ENCODE data around the gene NOXA1.
"Not testable (repeated sequence)": the region's sequence is repeated elsewhere in the genome, so short reads cannot be mapped to it uniquely, and the experiment has no call there.

The NOXA1 gene

GRCh38 chr9:137422604-137423513 is at the start of gene NOXA1, which contains the start of gene EXD3:
TSS of gene NOXA1 (plus strand) at chr9:137423393. CDS start at chr9:137423530, 137 bp downstream.
TSS of gene EXD3 (minus strand) at chr9:137423162. CDS start at chr9:137395357, 27,805 bp downstream.
- DNase-seq (ENCODE audit: low read depth in 2 of 2) = peak; percentile 92 to 94

- DNase-seq (ENCODE audit: low read depth in 2 of 2) = no peak
Observed at GRCh38 chr9:137373611-137373980, 49.6 kb upstream of the NOXA1 start.

DNA sequence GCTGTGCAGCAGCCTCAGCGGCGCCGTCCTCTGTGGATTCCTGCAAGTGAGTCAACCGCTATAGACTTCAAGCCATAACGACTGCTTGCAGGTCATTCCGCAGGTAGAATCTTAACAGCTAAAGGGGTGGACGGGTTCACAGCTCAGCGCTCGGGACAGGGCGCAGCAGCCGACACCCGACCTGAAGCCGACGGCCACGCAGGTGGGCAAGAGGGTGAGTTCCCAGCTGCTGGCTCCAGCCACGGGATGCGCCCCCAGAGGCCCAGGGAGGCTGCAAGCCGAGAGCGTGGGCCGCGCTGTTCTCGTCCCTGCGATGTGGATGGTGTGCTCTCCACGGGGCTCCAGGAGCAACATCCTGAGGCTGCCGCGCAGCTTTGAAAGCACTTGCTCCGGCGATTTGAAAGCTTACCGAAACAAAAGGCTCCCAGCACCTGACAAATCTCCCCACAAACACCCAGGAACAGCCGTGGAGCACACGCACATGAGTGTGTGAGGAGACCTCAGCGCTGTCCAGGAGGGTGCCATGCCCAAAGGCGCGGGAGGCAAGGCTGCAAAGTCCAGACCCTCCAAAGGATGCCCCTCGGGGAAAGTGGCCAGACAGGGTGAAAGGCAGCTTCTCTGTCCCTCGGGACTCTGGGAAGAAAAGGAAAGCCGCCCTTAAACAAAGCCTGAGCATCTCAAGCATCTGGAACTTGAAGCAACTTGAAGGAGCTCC is 48.9 kb upstream of the NOXA1 start:
- DNase-seq (ENCODE audit: low read depth in 2 of 2) = no peak

GRCh38 chr9:137375321-137376058 is 47.7 kb upstream of the NOXA1 start:
- no peak for DNase-seq (ENCODE audit: low read depth in 2 of 2)

DNA sequence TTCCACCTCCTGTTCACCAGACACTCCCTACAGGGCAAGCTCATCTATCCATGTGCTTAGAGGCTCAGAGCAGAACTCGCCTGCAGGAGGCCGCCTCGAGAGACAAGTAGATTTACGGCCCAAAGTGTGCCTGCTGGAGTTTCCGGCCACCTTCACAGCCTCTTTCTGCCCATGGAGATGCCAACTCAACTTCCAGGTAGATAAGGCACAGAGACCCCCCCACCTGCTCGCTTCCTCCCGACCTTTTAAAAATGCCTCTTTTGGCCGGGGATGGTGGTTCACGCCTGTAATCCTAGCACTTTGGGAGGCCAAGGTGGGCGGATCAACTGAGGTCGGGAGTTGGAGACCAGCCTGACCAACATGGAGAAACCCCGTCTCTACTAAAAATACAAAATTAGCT is 46.8 kb upstream of the NOXA1 start:
- DNase-seq (ENCODE audit: low read depth in 2 of 2) = no peak

DNA sequence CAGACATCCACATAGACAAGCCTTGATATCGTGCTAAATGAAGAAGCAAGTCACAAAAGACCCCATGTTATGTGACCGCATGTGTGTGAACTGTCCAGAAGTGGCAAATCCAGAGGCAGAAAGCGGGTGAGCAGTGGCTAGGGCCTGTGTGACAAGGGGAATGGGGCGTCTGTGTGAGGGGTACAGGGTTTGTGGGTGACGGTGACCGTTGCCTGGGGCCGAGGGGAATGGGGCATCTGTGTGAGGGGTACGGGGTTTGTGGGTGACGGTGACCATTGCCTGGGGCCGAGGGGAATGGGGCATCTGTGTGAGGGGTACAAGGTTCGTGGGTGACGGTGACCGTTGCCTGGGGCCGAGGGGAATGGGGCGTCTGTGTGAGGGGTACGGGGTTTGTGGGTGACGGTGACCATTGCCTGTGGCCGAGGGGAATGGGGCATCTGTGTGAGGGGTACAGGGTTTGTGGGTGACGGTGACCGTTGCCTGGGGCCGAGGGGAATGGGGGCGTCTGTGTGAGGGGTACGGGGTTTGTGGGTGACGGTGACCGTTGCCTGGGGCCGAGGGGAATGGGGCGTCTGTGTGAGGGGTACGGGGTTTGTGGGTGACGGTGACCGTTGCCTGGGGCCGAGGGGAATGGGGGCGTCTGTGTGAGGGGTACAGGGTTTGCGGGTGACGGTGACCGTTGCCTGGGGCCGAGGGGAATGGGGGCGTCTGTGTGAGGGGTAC is 44.3 kb upstream of the NOXA1 start:
- DNase-seq (ENCODE audit: low read depth in 2 of 2) = not testable (repeated sequence)

GRCh38 chr9:137379761-137380161 is 43.4 kb upstream of the NOXA1 start:
- no peak for DNase-seq (ENCODE audit: low read depth in 2 of 2)

- DNase-seq (ENCODE audit: low read depth in 2 of 2) = no peak
Observed at GRCh38 chr9:137380171-137380570, 43.0 kb upstream of the NOXA1 start.

DNA sequence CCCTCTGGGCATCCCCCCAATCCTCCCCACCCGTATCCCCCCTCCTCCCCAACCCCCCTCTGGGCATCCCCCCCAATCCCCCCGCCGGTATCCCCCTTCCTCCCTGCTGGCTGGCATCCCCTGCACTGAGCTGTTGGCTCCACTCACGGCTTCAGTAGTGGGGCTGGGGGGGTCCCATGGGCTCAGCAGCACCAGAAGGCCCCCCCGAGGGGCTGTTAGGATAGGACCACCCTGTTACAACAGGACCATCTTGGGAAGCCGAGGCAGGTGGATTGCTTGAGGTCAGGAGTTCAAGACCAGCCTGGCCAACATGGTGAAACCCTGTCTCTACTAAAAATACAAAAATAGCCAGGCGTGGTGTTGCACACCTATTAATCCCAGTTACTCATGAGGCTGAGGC is 42.6 kb upstream of the NOXA1 start:
- no peak for DNase-seq (ENCODE audit: low read depth in 2 of 2)

- no peak for DNase-seq (ENCODE audit: low read depth in 2 of 2)
Observed at GRCh38 chr9:137381501-137382443, 41.4 kb upstream of the NOXA1 start.

DNA sequence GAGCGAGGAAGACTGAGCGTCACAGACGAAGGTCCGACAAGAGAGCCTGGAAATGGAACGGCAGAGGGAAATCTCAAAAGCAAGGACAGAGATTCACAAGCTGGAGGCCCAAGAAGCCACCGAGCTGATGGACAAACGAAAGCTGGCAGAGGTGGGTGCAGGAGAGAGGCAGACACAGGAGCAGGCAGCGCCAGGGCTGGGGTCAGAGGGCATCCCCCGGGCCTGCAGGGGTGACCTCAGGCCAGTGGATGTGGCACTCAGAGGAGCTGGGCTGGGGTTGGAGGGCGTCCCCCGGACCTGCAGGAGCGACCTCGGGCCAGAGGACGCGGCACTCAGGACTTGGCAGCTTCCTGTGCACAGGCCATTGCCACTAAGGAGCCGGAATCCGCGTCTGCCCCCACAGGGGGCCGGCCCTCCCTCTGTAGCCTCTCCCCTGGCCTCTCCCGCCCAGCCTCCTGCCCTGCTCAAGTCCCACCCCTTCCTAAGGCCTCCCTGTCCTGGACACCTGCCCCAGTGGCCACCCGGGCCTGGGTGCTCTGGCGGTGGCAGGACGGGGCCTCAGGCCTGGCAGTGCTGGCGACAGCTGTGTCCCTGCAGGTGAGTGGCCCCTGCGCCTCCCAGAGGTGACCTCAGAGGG is 40.6 kb upstream of the NOXA1 start:
- no peak for DNase-seq (ENCODE audit: low read depth in 2 of 2)

GRCh38 chr9:137383081-137383783 is 40.0 kb upstream of the NOXA1 start:
- DNase-seq (ENCODE audit: low read depth in 2 of 2) = no peak

GRCh38 chr9:137383784-137384756 is 39.1 kb upstream of the NOXA1 start:
- no peak for DNase-seq (ENCODE audit: low read depth in 2 of 2)

DNA sequence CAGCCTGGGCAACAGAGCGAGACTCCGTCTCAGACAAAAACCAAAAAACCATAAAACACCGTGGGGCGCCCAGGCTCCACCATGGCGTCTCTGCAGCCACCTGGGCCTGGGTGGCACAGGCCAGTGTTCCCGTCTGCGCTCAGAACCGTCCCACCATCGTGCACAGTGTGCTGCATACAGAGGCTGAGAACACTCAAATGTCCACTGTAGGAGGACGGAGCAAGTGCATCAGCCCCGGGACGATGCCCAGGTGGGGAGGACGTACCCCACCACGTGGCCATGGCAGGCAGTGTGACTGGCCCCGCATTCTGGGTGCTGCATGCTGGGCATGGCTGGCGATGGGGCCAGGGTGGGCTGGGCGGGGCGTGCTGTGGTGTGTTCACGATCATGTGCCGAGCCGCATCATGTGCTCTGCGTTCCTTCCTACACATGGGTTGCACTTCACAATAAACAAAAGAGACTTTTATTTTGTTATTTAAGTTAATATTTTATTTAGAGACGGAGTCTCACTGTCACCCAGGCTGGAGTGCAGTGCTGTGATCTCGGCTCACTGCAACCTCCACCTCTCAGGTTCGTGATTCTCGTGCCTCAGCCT is 38.0 kb upstream of the NOXA1 start:
- DNase-seq (ENCODE audit: low read depth in 2 of 2) = no peak

DNA sequence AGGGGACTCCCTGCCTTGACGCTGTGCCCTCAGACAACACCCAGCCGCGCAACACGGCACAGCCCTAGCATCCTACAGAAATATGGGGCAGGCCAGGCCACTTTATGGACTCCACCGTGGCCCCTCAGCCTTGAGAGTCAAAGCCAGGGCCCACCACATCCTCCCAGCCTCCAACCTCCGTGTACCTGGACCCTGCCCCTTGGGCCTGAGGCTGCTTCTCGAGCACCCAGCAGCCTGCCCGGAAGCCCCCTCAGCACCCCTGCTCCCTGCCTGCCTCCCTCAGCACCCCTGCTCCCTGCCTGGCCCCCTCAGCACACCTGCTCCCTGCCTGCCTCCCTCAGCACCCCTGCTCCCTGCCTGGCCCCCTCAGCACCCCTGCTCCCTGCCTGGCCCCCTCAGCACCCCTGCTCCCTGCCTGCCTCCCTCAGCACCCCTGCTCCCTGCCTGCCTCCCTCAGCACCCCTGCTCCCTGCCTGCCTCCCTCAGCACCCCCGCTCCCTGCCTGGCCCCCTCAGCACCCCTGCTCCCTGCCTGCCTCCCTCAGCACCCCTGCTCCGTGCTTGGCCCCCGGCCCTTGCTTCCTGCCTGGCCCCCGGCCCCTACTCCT is 36.6 kb upstream of the NOXA1 start:
- not testable (repeated sequence) for DNase-seq (ENCODE audit: low read depth in 2 of 2)

- peak in 1 of 2 donors; percentile 47 for DNase-seq (ENCODE audit: low read depth in 2 of 2)
Observed at GRCh38 chr9:137387114-137387890, 35.9 kb upstream of the NOXA1 start.

All from stimulated activated CD4-positive, alpha-beta T cell treated with anti-CD3 and anti-CD28 coated beads, Interleukin-15, amount 100 ng/mL, for 48 hours (primary cell).